A549 (cell line): ENCODE measurements around the gene FRMD4A. TPM values are rescaled to one million over a fixed set of nuclear protein-coding genes. Genes with fewer than 3 reads are reported as not detected.
A peak's percentile ranks its signal among the peaks of the same experiment; 100 is the strongest.
"Not testable (repeated sequence)": the region's sequence is repeated elsewhere in the genome, so short reads cannot be mapped to it uniquely, and the experiment has no call there.

Experiments
- ATAC-seq, 2 experiments: fragments of 200-7000 bp in 1 of 2; fragments of >200 bp in 1 of 2; cut with Nextera tagmentation in 1 of 2; cut with Tn5 transposase in 1 of 2; 3 replicates each; pipeline versions ENCODE4 v1.8.0 to v1.9.1; 2018 to 2020; ENCODE audit warnings: mild to moderate bottlenecking in 1 of 2, moderate library complexity in 1 of 2
- CTCF ChIA-PET: fragments of 300-600 bp; sonication (Branson Sonifier 250); formaldehyde crosslinking; extraction: SDS; loops from one replicate; lab custom pipeline; 2021; ENCODE audit warnings: antibody characterized with exemption, inconsistent platforms; lab: Yijun Ruan, JAX
- POLR2A ChIA-PET: fragments of 350-600 bp; formaldehyde crosslinking; extraction: SDS; loops from one replicate; lab custom pipeline; 2021; ENCODE audit warnings: antibody characterized with exemption, inconsistent platforms; lab: Yijun Ruan, JAX
- DNase-seq, 2 experiments: peaks; one replicate each; pipeline versions ENCODE4 v3.0.0 to v3.0.0-alpha.2; 2011 to 2016; ENCODE audit warnings: low read depth in 1 of 2, low spot score in 1 of 2
- FAIRE-seq: peaks from 2 replicates; lab custom pipeline; 2011; peaks lifted over from hg19 to GRCh38; lab: Jason Lieb, UNC
- H3K27ac ChIP-seq, 2 experiments: fragments of >200 bp; sonication (Bioruptor Twin); formaldehyde crosslinking; 3 replicates each; pipeline ENCODE4 v1.5.1; 2016 to 2017
- H3K4me1 ChIP-seq: fragments of >200 bp; sonication (Bioruptor Twin); formaldehyde crosslinking; 3 replicates; pipeline ENCODE4 v1.6.1; 2016
- H3K4me2 ChIP-seq: fragments of >200 bp; sonication (Bioruptor Twin); formaldehyde crosslinking; 3 replicates; pipeline ENCODE4 v1.6.1; 2016
- H3K4me3 ChIP-seq: fragments of >200 bp; sonication (Bioruptor Twin); formaldehyde crosslinking; 3 replicates; pipeline ENCODE4 v1.5.1; 2016
- H3K9me3 ChIP-seq: fragments of >200 bp; sonication (Bioruptor Twin); formaldehyde crosslinking; 3 replicates; pipeline ENCODE4 v1.6.1; 2016
- BHLHE40 ChIP-seq: IDR thresholded peaks from 2 replicates; pipeline ENCODE4 v1.6.1; 2012; ENCODE audit warnings: low read depth, low read length, inconsistent platforms
- CBX2 ChIP-seq: fragments of 200-600 bp; sonication (generic); IDR thresholded peaks from 2 replicates; pipeline ENCODE4 v1.6.1; 2016; ENCODE audit warnings: low read depth, mild to moderate bottlenecking, borderline replicate concordance
- EHMT2 ChIP-seq: fragments of 200-600 bp; sonication (generic); IDR thresholded peaks from 2 replicates; pipeline ENCODE4 v1.6.1; 2016; ENCODE audit warnings: antibody characterized with exemption, low read depth, mild to moderate bottlenecking, moderate library complexity
- EP300 ChIP-seq, 2 experiments: fragments of >200 bp; sonication (Bioruptor Twin); formaldehyde crosslinking; IDR thresholded peaks; 2 replicates in 1 of 2; 3 replicates in 1 of 2; pipeline ENCODE4 v1.6.1; 2016 to 2017
- FOSB ChIP-seq: fragments of 250-450 bp; sonication (Bioruptor Pico); IDR thresholded peaks from 2 replicates; pipeline ENCODE4 v1.5.0; 2020; ENCODE audit warnings: mild to moderate bottlenecking, moderate library complexity
- HOXA7 ChIP-seq: fragments of 250-450 bp; sonication (Bioruptor Pico); IDR thresholded peaks from 2 replicates; pipeline ENCODE4 v1.5.0; 2020; ENCODE audit warnings: mild to moderate bottlenecking, moderate library complexity
- MAZ ChIP-seq: fragments of 150-350 bp; IDR thresholded peaks from 2 replicates; pipeline ENCODE4 v1.6.1; 2014; ENCODE audit warnings: antibody characterized with exemption, low read depth, low read length, borderline replicate concordance
- NFE2L2 ChIP-seq: fragments of 150-350 bp; conservative IDR thresholded peaks from 2 replicates; pipeline ENCODE4 v1.6.1; 2014; ENCODE audit warnings: low read length
- POLR2A ChIP-seq: IDR thresholded peaks from 2 replicates; pipeline ENCODE4 v1.6.1; 2012; ENCODE audit warnings: mild to moderate bottlenecking, low read length
- SMC3 ChIP-seq: fragments of >200 bp; sonication (Bioruptor Twin); formaldehyde crosslinking; IDR thresholded peaks from 3 replicates; pipeline ENCODE4 v1.6.1; 2018; ENCODE audit warnings: inconsistent platforms
- SREBF2 ChIP-seq: fragments of 450-650 bp; IDR thresholded peaks from 2 replicates; pipeline ENCODE4 v1.6.1; 2014; ENCODE audit warnings: mild to moderate bottlenecking, moderate library complexity
- ZNF302 ChIP-seq: fragments of 250-450 bp; sonication (Bioruptor Pico); IDR thresholded peaks from 2 replicates; pipeline ENCODE4 v1.9.0; 2021; ENCODE audit warnings: inconsistent platforms, mild to moderate bottlenecking, moderate library complexity
- ZSCAN20 ChIP-seq: fragments of 250-450 bp; sonication (Bioruptor Pico); IDR thresholded peaks from 2 replicates; pipeline ENCODE4 v1.8.0; 2022; ENCODE audit warnings: mild to moderate bottlenecking, moderate library complexity
- WGBS: methylation state at CpG from one replicate; pipeline ENCODE4 v1.1.6; 2017; ENCODE audit errors: missing lambda C conversion rate; 5-methylcytosine and 5-hydroxymethylcytosine counted together
- polyA plus RNA-seq, 4 experiments: library from polyadenylated mRNA; depleted of rRNA in 3 of 4; stranded (reverse); fragments of >200 nt; fragmentation: RNase III in 1 of 4; extraction: RNeasy Plus Mini Kit Qiagen cat#74134 plus additional on column Dnase treatment in 1 of 4; gene quantifications; 2 replicates in 3 of 4; 3 replicates in 1 of 4; pipeline ENCODE4 v1.2.3, GENCODE V29; 2011 to 2017
- TF ChIP-seq, protein P1 (sequence below): fragments of 450-650 bp; IDR thresholded peaks from 2 replicates; pipeline ENCODE4 v1.6.1; 2014; ENCODE audit warnings: antibody characterized with exemption

The FRMD4A gene
- polyA plus RNA-seq, 2 of the 4 experiments (the other 2 are of a cell fraction) = 2.5 to 4.7 TPM

- H3K4me3 ChIP-seq = no peak overlapping the region
- ATAC-seq (no peak), DNase-seq (no peak)
- POLR2A ChIA-PET = no interaction called here
- no peak overlapping the region for H3K4me2 ChIP-seq
- H3K27ac ChIP-seq = no peak overlapping the region
- WGBS = 81% methylated on average over 8 of the region's 8 CpGs
- H3K9me3 ChIP-seq = no peaks in the 10 kb centered on the region
- peaks cover 9% of the 10 kb centered on the region for H3K4me1 ChIP-seq
- CTCF ChIA-PET = interaction anchor here (0.7 to 1.8 kb wide), 4 partner anchors 10 to 40 kb away, joined by 3 to 8 read pairs (median 6); no protein-coding TSS in a partner anchor
- TF ChIP-seq NFE2L2 = no peak
- TF ChIP-seq SREBF2 = no peak
- no peak for TF ChIP-seq BHLHE40
- TF ChIP-seq SMC3 = no peak
- TF ChIP-seq FOSB = no peak
- TF ChIP-seq POLR2A = no peak
- no peak for TF ChIP-seq ZNF302 (CRISPR knock-in tag)
- no peak for TF ChIP-seq CBX2
- no peak for TF ChIP-seq EP300 (IDR thresholded peaks at IDR 0.05)
- no peak for TF ChIP-seq MAZ
- TF ChIP-seq ZSCAN20 (CRISPR knock-in tag) = no peak
- TF ChIP-seq, all 56 proteins: peak for 0
- no peak for FAIRE-seq
Observed at GRCh38 chr10:13717571-13717935, 613.2 kb downstream of the FRMD4A start.

GRCh38 chr10:13716081-13717071, 614.3 kb downstream of the FRMD4A start:
- no peaks in the 10 kb centered on the region for H3K9me3 ChIP-seq
- CTCF ChIA-PET = interaction anchor here (0.6 to 1.4 kb wide), 4 partner anchors 10 to 1236 kb away, joined by 3 read pairs; no protein-coding TSS in a partner anchor
- no peak for FAIRE-seq

GRCh38 chr10:13715596-13715995, 615.1 kb downstream of the FRMD4A start:
- H3K4me3 ChIP-seq, H3K4me2 ChIP-seq, POLR2A ChIA-PET, ATAC-seq, H3K9me3 ChIP-seq, DNase-seq, FAIRE-seq, H3K27ac ChIP-seq: not testable (repeated sequence)
- peaks cover 11% of the 10 kb centered on the region for H3K4me1 ChIP-seq
- WGBS = 88% methylated on average over 5 of the region's 5 CpGs
- CTCF ChIA-PET = interaction anchor here (0.9 to 1.4 kb wide), 2 partner anchors 16 to 61 kb away, joined by 3 to 6 read pairs; no protein-coding TSS in a partner anchor

More at GRCh38 chr10:13716081-13717071, 614.3 kb downstream of the FRMD4A start:
- POLR2A ChIA-PET = no interaction called here
- ATAC-seq = no peak
- 88% methylated on average over 10 of the region's 10 CpGs for WGBS
- H3K4me2 ChIP-seq = no peak overlapping the region
- H3K4me3 ChIP-seq = no peak overlapping the region
- H3K4me1 ChIP-seq = peaks cover 11% of the 10 kb centered on the region
- no peak overlapping the region for H3K27ac ChIP-seq
- TF ChIP-seq EHMT2 = peak; percentile 63; the same call in 1 of the 2 replicates
- TF ChIP-seq, protein P1, sequence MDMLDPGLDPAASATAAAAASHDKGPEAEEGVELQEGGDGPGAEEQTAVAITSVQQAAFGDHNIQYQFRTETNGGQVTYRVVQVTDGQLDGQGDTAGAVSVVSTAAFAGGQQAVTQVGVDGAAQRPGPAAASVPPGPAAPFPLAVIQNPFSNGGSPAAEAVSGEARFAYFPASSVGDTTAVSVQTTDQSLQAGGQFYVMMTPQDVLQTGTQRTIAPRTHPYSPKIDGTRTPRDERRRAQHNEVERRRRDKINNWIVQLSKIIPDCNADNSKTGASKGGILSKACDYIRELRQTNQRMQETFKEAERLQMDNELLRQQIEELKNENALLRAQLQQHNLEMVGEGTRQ = no peak
- no peak for DNase-seq

GRCh38 chr10:13715100-13715499, 615.6 kb downstream of the FRMD4A start:
- FAIRE-seq = no peak
- no peak overlapping the region for H3K4me3 ChIP-seq
- H3K9me3 ChIP-seq = no peaks in the 10 kb centered on the region
- 69% methylated on average over 5 of the region's 5 CpGs for WGBS
- no peak overlapping the region for H3K4me2 ChIP-seq
- DNase-seq = no peak
- POLR2A ChIA-PET = no interaction called here
- H3K4me1 ChIP-seq = peaks cover 11% of the 10 kb centered on the region
- CTCF ChIA-PET = interaction anchor here (0.9 kb wide), 1 partner anchor 17 kb away, joined by 6 read pairs; no protein-coding TSS in a partner anchor
- no peak for ATAC-seq
- TF ChIP-seq SMC3 (no peak), HOXA7 (CRISPR knock-in tag) (no peak)
- H3K27ac ChIP-seq = no peak overlapping the region
